ENCODE data around the gene SEMA5B.

SEMA5B gene

DNA sequence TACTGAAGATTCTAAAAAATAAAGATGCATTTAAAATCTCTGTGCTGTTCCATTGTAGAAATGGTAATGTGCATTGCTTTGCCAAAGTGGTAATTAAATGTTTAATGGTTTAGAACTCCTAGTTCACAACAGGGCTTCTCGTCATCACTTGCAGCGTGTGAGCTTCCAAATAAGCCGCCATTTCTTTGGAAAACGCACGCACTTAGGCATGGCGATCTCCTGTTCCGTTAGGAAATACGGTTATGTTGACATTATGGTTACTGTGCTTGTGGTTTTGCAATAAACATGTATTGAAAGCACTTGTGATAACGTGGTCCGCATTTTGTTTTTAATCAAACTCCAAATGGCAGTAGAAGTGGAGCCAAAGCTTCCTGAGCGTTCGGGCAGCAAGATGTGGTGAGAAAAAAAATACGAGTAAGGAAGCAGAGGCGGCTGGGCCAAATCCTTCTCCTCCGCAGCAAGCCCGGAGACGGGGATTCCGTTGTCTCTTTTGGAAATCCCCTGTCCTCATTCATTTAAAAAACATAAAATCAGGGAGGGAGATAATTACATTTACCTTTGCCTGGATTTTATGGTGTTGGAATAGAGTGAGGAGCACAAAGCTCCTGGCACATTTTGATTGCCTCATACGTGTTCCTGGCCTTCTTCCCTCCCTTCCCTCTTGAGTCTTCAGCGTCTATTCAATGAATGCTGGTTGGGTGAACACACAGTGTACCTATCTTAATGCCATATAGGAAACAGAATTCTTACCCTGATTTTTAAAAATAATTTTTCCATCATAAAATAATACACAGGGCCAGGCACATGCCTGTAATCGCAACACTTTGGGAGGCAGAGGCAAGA lies 135.2 kb downstream of the SEMA5B start:
- no peak for DNase-seq (ENCODE audit: low read depth)

- no peak for DNase-seq (ENCODE audit: low read depth)
These were observed 136.8 kb downstream of the SEMA5B start for GRCh38 chr3:122890720-122891220.

GRCh38 chr3:122890077-122890719 lies 137.4 kb downstream of the SEMA5B start:
- peak; percentile 68 for DNase-seq (ENCODE audit: low read depth)

GRCh38 chr3:122886946-122887345 lies 140.6 kb downstream of the SEMA5B start:
- no peak for DNase-seq (ENCODE audit: low read depth)

DNA sequence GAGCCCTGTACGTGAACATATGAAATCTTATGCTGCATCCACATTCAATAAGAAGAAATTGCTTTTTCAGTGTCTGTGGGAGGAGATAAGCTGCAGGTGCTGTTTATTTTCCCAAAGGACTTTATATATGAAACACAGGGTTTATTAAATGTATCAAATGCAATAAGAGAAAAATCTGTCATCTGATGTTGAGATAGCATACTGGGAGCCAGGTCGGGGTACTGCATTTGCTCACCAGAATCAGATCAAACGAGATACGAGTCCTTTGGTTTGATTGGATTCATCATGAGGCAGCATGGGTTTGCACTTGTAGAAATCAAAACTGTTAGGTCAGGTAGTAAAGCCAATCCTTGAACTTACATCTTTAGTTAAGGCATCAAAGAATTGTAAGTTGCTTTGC lies 141.3 kb downstream of the SEMA5B start:
- no peak for DNase-seq (ENCODE audit: low read depth)

GRCh38 chr3:122882361-122882947 lies 145.1 kb downstream of the SEMA5B start:
- no peak for DNase-seq (ENCODE audit: low read depth)

DNA sequence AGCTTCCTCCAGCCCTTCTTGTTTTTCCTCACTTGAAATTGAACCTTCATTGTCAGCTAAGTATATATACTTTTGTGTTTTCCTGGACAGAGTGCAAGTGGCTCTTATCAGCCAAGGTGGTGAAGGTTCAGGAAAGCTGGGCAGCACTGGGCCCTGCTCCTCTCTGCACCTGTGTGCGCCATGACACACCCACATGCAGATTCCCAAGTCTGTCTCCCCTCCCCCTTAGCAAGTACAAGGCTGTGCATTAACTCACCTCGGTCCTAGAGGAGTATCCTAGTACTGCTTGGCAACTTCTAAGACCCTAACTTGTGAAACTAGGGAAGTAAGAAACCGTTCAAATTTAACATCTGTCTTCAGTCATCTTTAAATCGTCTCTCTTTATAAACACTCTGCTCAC lies 146.9 kb downstream of the SEMA5B start:
- DNase-seq (ENCODE audit: low read depth) = no peak

GRCh38 chr3:122880173-122880572 lies 147.4 kb downstream of the SEMA5B start:
- no peak for DNase-seq (ENCODE audit: low read depth)

GRCh38 chr3:122875547-122876127 lies 151.9 kb downstream of the SEMA5B start:
- DNase-seq (ENCODE audit: low read depth) = no peak

DNA sequence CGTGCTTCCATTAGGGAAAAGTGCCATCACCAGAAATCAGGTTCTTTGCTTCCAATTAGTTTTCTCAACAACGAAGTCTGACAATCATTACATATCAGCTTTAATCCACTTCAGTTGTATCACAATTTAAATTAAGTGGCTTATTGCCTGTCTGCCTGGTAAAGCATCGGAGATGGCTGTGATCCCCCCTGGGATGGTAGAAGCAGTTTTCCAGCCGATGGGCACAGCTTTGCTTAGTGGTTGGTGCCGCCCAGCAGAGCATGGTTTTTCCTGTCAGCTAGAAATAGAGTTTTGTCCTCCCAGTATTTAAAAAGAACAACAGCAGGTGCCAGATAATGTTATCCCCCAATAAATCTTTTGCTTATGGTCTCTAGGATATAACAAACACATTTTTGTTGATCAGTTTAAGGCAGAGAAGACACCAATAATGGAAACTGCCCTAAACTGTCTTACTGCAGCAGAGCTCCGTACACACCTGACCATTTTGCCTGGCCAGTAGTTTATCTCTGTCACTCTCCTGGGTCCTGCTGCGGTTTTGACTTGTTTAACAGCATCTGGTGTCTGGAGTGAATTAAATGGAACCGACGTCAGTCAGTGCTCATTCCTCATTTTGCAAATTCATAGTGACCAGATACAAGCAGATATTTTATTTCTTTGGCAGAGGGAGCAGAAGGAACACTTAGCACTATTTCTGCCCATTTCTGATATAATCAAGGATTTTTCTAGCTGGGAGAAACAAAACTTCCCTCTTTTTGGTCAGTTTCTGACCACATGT lies 153.6 kb downstream of the SEMA5B start:
- DNase-seq (ENCODE audit: low read depth) = no peak

- DNase-seq (ENCODE audit: low read depth) = no peak
These were observed 159.2 kb downstream of the SEMA5B start for GRCh38 chr3:122868322-122868721.

DNA sequence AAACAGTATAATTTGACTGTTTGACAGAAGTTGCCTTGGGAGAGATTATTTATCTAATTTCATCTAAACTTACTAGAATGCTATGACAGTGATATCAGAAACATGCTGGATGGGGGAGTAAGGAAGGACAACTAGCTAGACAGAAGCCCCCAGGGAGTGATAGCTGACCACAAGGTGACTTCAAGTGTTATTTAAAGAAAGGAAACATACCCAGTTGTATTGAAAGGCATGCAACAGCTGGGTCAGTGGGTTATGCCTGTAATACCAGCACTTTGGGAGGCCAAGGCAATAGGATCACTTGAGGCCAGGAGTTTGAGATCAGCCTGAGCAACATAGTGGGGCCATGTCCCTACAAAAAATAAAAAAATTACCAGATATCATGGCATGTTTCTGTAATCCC lies 163.1 kb downstream of the SEMA5B start:
- DNase-seq (ENCODE audit: low read depth) = no peak

GRCh38 chr3:122862381-122862780 lies 165.2 kb downstream of the SEMA5B start:
- no peak for DNase-seq (ENCODE audit: low read depth)
